HG02759 (cell line): Measurements from ENCODE around the gene STARD10.
A peak's percentile ranks its signal among the peaks of the same experiment; 100 is the strongest.

Source experiments
- ATAC-seq: cut with Tn5 transposase; IDR thresholded peaks from one replicate; pipeline ENCODE4 v1.9.1; 2021; ENCODE audit warnings: mild to moderate bottlenecking, moderate library complexity; ENCODE audit not compliant: unreplicated experiment

The STARD10 gene

DNA sequence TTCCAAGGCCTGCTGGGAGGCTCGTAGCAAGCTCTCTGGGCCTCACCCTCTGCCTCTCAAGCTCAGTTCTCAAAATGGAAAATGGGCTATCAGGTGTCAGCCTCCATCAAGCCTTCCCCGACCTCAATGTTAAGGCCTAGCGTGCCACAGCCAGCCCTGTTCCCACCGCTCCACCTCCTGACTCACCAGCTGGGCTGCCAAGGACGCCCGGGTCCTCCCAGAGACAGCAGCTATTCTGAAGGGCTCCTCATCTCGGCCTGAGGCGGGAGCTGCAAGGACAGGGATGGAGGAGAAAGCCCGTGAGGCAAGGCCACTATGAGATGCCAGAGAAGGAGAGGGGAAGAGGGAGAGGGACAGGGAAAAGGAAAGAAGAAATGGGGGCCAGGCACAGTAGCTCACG lies 61.5 kb downstream of the STARD10 start:
- no peak for ATAC-seq

DNA sequence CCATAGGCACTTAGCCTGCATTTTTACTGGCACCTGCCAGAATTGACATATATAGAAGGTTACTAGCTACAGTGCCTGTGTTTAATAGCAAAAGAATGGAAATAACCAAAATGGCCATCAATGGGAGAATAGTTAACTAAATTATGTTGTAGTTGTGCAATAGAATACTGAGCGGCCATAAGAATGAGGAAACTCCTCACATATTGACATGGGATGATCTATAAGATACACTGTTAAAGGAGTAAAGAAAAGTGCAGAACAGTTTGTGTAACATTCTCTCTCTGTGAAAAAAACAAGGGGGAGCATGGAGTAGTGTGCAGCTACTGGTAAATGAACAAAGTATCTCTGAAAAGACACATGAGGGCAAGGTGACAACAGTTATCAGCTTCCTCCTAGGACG lies 63.1 kb downstream of the STARD10 start:
- ATAC-seq = no peak

DNA sequence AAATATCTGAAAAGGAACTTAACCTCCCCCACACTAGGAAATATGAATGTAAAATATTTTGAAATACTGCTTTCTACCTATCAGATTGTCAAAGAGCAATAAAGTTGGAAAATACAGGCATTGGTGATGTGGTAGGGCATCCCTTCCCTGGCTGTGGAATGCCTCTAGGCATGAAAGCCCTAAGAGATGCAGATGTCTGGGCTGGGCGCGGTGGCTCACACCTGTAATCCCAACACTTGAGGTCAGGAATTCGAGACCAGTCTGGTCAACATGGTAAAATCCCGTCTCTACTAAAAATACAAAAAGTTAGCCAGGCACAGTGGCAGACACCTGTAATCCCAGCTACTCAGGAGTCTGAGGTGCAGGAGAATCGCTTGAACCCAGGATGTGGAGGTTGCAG lies 63.6 kb downstream of the STARD10 start:
- ATAC-seq = no peak

DNA sequence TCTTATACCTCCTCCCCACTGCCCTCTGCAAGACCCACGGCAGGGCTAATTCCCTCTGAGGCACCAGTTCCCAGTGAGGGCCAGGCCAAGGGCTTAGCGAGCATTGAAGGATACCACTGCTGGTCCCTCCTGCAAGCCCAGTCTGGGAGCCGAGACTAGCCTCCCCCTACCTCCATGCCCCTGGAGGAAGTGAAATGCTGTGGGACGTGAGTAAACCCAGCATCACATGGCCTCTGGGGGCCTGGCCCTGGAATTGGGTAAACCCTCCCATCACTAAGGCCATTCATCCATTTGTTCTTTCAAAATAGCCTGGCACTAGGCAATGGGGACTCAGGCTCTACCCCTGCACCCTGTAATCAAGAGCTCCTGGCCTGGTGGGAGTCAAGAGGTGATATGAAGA lies 66.3 kb downstream of the STARD10 start:
- ATAC-seq = no peak

DNA sequence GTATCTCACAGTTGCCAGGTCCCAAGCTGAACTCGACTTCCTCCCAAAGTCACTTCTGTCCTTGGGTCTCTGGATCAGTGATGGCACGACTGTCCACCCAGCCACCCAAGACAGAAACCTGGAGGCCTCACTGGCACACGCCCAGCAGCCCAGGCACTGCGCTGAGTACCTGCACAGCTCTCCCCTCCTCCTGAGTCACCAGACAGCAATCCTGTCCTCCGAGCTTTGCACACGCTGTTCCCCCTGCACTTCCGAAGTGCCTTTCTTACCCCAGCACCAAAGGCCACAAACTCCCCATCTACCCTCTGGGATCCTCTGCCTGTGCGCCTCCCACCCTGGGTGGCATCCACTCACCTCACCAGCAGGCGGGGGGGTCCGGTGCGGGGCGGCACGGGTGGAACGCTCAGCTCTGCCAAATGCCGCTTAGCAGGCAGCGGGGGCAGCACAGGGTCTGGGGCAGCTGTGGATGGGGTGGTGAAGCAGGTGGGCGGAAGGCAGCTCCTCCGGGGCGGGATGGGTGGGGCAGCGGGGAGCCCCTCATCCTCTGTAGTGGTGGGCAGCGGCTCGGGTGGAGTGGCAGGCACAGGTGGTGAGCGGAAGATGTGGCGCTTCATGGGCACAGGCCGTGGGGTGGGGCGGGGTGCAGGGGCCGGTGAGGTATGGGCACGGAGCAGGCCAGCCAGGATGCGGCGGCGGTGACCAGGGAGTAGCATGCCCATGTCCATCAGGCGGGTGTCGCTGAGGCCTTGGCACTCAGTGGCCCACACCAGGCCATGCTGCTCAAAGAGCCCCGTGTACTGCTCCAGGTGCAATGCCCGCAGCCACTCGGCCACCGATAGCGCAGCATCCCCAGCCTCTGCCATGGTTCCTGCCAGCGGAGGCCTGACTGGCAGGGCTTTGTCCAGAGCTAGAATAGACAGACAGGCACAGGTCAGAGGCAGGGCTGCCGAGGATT lies 67.3 kb downstream of the STARD10 start:
- ATAC-seq = no peak

DNA sequence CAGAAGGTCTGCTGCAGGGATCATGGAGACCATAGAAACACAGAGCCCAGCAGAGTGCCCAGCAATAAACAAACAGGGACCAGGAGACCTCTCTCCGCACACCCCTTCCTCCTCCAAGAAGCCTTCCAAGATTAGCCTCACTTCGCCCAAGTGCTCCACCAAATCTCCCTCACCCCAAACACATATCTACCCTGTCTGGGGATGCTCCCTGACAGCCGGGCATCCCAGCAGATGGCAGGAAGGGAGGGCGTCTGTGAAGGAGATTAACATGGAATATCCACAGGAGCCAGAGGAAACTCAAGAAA lies 68.2 kb downstream of the STARD10 start:
- ATAC-seq = no peak

DNA sequence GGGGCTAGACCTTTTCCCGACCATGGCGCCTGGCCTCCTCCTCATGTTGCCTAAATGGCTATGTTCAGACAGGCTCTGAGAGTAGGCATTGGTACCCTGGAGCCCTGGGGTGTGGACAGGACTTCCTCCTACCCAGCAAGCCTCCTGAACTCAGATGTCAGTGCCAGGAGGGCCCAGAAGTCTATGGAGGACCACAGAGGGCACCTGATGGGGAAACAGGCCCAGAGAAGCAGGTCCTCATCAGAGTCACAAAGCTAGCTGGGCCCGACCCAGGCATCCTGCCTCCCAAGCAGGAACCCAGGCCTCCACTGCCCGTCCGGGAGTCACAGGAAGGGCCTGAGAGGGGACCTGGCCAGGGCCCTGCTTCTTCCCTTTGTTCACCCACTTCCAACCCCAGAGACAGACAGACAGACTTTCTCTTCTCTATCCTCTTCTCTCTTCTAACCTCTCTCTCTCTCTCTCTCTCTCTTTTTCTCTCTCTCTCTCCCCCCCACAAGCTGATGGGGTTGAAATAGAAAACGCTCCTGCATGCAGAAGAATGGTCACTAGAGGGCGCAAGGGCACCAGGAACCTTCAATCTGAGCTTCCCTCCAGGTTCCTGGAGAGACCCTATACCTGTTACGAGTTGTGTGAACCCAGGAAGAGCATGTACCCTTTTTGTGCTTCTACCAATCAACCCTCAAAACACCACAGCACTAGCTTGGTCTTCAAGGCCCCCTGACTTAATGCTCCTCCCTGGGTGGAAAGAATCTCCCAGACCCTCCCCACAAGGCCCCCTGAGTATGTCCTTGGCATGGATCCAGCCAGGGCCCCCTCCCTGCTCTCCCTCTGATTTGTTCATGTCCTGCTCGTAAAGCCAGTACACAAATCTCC lies 68.8 kb downstream of the STARD10 start:
- no peak for ATAC-seq

DNA sequence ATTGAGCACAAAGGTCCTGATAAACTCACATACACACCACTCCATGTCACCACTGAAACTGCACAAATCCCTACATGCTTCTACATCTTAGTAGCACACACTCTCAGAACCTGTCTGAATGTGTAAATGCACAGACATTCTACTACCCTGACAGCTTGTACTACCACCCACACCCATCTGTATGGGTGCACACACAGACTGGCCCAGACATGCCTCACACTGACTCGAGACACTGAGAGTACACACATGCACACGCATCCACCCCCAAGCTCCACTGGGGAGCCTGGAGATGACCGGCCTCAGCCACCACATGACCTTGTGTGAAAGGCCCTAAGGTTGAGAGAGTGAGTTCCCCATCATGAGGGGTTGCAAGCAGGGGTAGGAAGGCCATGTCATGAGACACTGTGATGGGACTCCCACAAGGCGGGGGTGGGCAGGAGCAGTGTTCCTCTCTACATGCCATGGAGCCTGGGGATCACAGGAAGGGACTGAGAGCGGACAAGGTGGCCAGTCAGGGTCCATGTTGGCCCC lies 69.8 kb downstream of the STARD10 start:
- ATAC-seq = no peak

DNA sequence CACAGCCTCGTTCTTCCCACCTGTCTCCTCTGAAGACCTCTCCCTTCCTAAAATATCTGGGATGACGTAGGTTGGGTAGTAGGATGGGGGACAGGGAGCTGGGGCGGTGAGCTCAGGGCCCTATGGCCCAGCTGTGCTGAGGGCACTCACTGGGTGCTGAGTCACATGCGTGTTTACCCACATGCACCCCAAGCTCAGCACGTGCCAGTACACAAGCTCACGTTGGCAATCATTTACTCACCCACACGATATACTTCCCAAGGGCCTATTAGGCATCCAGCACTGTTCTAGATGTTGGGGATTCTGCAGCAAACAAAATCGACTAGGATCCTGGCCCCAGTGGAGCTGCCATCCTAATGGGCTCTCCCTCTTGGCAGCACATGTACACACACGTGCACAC lies 70.3 kb downstream of the STARD10 start:
- ATAC-seq = no peak

DNA sequence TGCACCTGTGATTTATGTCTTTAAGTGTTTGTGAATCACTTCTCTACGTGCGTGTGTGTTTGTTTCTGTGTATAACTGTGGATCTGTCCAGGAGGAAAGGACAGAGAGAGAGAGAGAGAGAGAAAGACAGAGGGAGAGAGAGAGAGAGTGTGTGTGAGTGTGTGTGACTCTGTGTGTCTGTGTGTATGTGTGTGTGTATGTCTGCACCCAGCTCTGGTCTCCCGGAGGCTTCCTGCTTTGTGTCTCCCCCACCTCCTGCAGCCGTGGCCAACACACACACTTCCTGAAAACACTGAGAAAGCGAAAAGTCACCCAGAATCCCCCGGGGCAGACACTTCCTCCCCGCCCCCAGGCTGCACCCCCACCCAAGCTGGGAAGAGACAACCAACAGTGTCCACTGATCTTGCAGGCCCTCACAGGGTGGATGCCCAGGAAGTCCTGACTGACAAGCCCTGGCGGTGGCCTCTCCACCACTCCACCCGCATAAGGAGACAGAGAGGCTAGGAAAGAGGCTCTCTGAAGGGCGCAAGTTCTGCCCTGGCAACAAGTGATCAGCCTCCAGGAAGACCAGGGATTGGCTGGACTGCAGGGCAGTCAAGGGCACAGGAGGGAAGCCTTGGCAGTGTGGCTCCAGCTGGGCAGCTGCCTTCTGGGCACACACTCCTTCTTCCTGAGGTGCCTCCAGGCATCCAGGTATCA lies 71.6 kb downstream of the STARD10 start:
- ATAC-seq = peak; percentile 82

DNA sequence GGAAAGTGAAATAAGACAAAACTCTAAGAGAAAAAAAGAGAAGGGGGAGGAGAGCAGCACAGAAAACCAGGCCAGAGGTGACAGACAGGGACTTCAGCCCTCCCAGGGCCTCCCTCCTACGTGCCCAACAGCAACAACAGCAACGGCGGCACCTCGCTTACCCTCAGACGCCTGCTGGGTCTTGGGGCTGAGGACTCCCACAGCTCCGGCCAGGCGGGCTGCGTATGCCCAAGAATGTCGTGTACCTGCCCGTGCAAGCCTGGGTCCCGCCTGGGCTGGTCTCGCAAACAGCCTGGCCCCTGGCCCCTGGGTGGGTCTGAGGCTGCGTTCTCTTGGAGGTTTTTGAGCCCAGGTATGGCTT lies 72.2 kb downstream of the STARD10 start:
- ATAC-seq = no peak

DNA sequence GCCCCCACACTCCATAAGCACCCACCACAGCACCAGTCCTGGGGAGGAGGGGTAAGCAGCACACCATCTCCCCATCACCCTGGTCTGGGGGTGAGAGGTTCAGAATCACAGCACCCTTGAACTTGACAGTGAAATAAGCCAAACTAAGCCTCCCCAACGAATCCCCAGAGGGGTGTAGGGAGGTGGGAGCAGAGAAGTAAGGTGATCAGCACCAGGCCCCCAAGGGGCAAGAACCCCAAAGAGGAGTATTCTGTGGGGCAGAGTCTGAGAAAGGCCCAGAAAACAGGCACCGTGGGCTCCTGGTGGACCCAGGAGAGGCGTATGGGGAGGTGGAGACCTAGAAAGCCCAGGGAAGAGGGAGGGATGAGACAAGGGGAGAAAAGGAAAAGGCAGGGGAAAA lies 72.6 kb downstream of the STARD10 start:
- no peak for ATAC-seq

DNA sequence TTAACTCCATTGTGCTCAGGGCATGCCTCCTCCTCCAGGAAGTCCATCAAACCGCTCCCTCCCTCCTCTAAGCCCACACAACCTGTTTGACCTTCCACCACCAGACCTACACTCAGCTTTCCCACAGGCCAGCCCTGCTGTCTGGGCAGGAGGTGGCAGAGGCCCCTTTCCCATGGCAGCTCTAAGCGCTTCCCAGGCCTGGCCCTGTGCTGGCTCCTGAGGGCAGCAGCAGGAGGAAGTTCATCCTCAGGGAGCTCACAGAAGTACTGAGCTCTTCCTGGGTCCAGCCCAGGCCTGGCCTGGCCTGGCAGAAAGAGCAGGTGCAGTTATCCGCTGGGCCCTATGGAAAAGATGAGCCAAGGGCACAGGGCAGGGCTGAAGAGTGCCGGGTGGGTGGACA lies 73.1 kb downstream of the STARD10 start:
- no peak for ATAC-seq

DNA sequence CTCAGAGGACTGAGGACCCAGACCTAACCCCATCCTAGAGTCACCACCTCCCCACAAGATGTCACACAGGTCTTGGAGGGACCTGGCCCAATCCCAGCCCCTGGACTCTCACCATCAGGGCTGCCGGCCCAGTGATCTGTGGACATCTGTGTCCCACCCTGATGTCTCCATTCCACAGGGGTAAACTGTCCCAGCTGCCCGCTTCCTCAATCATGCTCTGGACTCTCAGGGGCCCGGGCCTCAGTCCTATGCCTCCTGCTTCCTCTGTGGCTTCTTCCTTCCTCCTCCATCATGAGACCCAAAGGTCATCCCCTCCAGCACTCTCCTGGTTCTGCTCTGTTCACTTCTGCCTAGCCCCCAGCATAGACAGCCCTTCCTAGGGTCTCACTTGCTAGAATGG lies 73.8 kb downstream of the STARD10 start:
- ATAC-seq = no peak

DNA sequence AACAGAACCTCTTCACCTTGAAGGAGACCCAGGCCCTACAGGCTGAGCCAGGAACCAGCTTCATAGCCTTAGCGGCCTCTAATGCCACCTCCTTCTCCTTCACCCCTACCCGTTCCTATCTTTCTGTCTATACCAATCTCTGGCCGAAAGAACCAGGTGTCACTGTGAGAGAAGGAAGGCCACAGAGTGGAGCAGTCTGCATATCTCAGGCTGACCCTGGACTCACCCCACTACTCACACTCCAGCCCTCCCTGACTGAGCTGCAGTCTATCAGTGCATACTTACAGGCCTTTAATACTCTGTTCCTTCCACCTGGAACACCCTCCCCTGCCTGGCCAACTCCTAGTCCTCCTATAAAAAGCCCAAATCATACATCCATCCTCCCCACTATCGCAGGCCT lies 74.3 kb downstream of the STARD10 start:
- no peak for ATAC-seq

DNA sequence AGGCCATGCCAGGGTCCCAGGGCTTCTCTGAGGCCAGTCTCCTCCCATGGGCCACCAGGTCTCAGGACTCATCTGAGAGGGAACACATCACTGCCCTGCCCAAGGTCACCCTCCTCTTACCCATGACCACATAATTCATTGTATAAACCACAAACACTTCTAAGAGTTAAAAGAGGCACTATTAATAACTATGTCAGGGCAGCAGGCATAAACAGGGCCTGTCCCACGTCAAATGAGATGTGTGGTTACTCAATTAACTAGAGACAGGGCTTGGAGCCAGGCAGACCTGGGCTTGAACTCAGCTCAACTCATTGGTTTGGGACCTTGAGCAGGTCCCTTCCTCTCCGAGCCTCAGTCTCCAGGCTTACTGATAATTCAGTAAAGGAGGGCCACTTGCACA lies 74.7 kb downstream of the STARD10 start:
- no peak for ATAC-seq

DNA sequence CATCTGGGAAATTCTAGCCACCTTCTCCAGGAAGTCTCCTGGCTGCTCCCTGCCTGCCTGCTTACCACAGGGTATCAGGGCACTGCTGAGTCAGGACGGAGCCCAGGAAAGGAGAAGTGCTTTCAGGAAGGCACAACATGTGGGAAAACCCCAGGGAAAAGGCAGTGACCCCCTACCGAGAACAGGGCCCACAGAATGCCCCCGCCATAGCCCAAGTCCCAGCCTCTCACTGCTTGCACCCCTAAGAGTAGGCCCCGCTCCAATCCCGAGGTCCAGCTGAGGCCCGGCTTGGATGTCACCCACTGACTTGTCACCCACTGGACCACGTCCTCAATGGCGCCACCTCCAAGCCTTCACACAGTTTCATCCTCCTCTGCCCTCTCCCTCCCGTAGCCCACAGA lies 75.7 kb downstream of the STARD10 start:
- ATAC-seq = no peak

DNA sequence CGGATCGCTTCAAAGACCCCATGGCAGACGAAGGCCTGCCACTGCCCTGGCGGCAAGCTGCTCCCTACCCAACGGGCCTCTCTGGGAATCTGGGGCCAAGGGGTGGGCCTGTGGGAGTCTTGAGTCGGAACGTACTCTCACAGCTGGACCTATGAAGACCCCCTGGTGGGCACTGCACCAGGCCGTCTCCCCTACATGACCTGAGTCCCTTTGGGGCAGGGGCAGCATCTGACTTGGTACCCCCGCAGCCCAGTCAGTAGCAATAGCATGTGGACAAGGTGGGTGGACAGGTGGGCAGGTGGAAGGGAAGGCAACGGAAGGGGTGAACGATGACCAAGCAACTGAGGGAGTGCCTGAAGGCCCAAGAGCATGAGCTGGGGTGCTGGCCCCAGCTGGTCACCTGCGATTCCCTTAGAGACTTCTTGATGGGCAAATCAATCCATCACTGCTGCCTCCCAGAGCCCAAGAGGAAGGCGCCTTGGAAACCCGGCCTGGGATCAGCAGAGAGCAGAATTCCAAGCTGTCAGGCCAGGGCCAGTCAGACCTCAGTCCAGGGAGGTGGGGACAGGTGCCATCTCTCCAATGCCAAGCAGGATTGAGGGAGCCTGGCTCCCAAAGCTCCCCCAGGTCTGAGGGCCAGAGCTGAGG lies 76.9 kb downstream of the STARD10 start:
- ATAC-seq = no peak

DNA sequence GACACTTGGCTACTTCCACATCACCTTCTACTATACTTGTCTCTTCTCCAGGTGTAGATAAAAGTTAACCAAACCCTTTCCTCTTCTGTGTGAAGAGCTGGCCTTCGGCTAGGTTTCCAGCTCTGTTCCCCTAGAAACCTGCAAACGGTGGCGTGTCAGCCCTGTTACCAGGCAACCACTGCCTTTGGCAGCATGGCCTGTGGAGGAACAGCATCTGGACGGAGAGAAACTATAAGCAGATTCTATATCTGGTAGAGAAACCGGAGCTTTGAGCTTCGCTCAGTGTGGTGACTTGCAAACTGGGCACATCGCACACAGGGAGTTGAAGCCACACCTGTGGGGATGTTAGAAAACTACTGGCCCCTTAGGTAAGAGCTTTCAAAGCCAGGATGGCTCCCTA lies 77.6 kb downstream of the STARD10 start:
- no peak for ATAC-seq

DNA sequence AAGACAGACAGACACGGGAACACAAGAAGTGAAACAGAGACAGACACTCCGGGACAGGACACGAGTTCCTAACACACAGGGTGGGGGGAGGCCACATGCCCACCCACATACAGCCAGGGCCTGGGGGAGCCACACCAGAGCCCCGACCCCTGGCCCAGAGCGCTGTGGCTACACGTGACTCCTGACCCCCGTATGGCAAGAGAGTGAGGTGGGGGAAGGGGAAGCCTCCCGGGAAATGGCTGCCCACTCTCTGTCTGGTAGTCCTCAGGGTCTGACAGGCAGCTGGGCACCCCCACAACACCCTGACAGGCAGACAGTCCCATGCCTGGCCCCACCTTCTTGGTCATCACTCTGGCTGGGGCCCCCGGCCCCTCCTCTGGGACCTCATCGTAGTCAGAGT lies 81.0 kb downstream of the STARD10 start:
- no peak for ATAC-seq
